Kidney (tissue), 14 donors: Measurements from ENCODE around the gene RAB6B. TPM values are rescaled to one million over a fixed set of nuclear protein-coding genes. Genes with fewer than 3 reads are reported as not detected.

Source experiments
- DNase-seq, 5 donors: peaks; one replicate each; pipeline ENCODE4 v3.0.0-alpha.2; 2013 to 2020
- FAIRE-seq: peaks from 2 replicates; lab custom pipeline; 2012; peaks lifted over from hg19 to GRCh38; lab: Jason Lieb, UNC
- H3K27ac ChIP-seq, 2 donors: one replicate each; pipeline ENCODE4 v1.7.0; 2013; ENCODE audit warnings: low read depth in 2 of 2, low read length in 2 of 2, inconsistent platforms in 1 of 2
- H3K27me3 ChIP-seq: one replicate; pipeline ENCODE4 v1.7.1; 2013; ENCODE audit warnings: low read length, inconsistent platforms; ENCODE audit not compliant: control insufficient read depth, insufficient read depth
- H3K36me3 ChIP-seq, 3 donors: one replicate each; pipeline versions ENCODE4 v1.7.0 to v1.7.1; 2013; ENCODE audit warnings: low read length in 3 of 3, control low read depth in 1 of 3, inconsistent platforms in 1 of 3; ENCODE audit not compliant: insufficient read depth in 3 of 3, control insufficient read depth in 2 of 3
- H3K4me1 ChIP-seq, 3 donors: one replicate each; pipeline versions ENCODE4 v1.7.0 to v1.7.1; 2013; ENCODE audit warnings: low read length in 3 of 3, inconsistent platforms in 1 of 3, low read depth in 1 of 3; ENCODE audit not compliant: control insufficient read depth in 2 of 3, insufficient read depth in 2 of 3
- H3K4me3 ChIP-seq, 3 donors: one replicate each; pipeline versions ENCODE4 v1.7.0 to v1.8.1; 2013; ENCODE audit warnings: low read length in 3 of 3, control low read depth in 1 of 3, inconsistent platforms in 1 of 3
- H3K9ac ChIP-seq, 3 donors: one replicate each; pipeline versions ENCODE4 v1.7.0 to v1.7.1; 2013; ENCODE audit warnings: low read length in 3 of 3, control low read depth in 1 of 3, inconsistent platforms in 1 of 3
- H3K9me3 ChIP-seq, 3 donors: one replicate each; pipeline versions ENCODE4 v1.7.0 to v1.7.1; 2013; ENCODE audit warnings: low read length in 3 of 3, control low read depth in 1 of 3, inconsistent platforms in 1 of 3; ENCODE audit not compliant: control insufficient read depth in 2 of 3, insufficient read depth in 1 of 3
- intact Hi-C: fragments of 100-400 bp; cut with DNase I; formaldehyde crosslinking; loops from one replicate; pipeline ENCODE4 v1.11.1; 2022
- polyA plus RNA-seq: library from polyadenylated mRNA; stranded (reverse); fragments of 350-450 nt; fragmentation: Illumina TruSeq; extraction: RNeasy Lipid Tissue Mini Kit (QIAGEN cat#74804); gene quantifications from one replicate; pipeline ENCODE4 v1.2.3, GENCODE V29; 2014; ENCODE audit warnings: low read depth, low replicate concordance; ENCODE audit not compliant: insufficient read depth
- total RNA-seq: library from RNA; stranded (reverse); fragmentation: NEBNext Ultra II Directional; extraction: Animal tissue kit (Norgen Biotek cat#: 25700); gene quantifications from one replicate; pipeline ENCODE4 v1.2.1, GENCODE V29; 2021
- TF ChIP-seq, protein P1 (sequence below): IDR thresholded peaks from 3 replicates; pipeline ENCODE4 v1.5.1; 2012; ENCODE audit warnings: mild to moderate bottlenecking, moderate library complexity, borderline replicate concordance; ENCODE audit not compliant: insufficient read depth; ENCODE audit errors: extremely low read depth
- donor health status: control.
- donor health status: control.
- donor health status: control.
- donor health status: control.
- donor health status: control.
- donor health status: DM: yes; HTN: yes; CAD: no.
- donor health status: Normal renal cell carcinoma (clear cell type).

RAB6B gene
- total and polyA plus RNA-seq, 2 donors from 2014 or later = 6.6 to 17.7 TPM

DNA sequence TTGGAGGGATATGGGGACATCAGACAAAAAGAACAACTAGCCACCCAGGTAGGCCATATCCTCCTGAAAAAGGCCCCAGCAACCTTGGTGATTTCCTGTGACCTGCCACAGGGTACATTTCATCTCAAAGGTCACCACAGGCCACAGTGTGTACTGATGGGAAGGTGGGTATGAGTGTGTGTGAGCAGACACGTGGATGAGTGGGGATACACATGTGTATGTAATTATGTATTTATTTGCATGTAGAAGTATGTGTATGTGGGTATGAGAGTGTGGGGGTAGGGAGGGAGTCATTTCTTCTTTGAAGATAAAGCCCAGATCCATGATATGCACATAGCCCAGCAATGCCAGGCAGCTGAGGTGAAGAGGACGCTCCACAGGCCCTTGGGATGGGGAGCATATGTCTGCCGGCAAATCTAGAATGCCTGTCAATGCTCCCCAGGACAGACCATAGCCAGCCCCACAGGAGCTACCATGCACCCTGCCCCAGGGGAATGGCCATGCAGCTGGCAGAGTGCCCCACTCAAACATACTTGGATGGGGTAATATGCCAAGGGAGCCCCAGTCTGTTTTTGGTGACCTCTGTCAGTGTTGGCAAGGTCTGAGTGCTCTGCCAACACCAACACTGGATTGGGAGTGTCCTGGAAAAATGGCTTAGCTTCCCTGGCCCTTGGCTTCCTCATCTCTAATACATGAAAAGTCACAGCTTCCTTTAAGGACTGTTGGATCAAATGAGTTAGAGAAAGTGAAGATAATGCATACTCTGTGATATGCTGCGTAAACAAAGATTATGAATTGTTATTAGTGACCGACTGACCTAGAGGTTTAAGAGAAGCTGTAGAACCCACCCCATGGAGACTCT, 42.4 kb downstream of the RAB6B start:
- TF ChIP-seq, protein P1, sequence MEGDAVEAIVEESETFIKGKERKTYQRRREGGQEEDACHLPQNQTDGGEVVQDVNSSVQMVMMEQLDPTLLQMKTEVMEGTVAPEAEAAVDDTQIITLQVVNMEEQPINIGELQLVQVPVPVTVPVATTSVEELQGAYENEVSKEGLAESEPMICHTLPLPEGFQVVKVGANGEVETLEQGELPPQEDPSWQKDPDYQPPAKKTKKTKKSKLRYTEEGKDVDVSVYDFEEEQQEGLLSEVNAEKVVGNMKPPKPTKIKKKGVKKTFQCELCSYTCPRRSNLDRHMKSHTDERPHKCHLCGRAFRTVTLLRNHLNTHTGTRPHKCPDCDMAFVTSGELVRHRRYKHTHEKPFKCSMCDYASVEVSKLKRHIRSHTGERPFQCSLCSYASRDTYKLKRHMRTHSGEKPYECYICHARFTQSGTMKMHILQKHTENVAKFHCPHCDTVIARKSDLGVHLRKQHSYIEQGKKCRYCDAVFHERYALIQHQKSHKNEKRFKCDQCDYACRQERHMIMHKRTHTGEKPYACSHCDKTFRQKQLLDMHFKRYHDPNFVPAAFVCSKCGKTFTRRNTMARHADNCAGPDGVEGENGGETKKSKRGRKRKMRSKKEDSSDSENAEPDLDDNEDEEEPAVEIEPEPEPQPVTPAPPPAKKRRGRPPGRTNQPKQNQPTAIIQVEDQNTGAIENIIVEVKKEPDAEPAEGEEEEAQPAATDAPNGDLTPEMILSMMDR = no peak
- no peak overlapping the region for H3K9ac ChIP-seq
- no peaks in the 10 kb centered on the region for H3K27me3 ChIP-seq
- no peak overlapping the region for H3K27ac ChIP-seq
- H3K4me1 ChIP-seq = no peaks in the 10 kb centered on the region
- no peaks in the 10 kb centered on the region for H3K9me3 ChIP-seq
- H3K4me3 ChIP-seq = no peak overlapping the region
- DNase-seq = peak in 1 of 5 donors; percentile 5
- FAIRE-seq = no peak
- intact Hi-C loops = no loop called here
- H3K36me3 ChIP-seq = no peaks in the 10 kb centered on the region

DNA sequence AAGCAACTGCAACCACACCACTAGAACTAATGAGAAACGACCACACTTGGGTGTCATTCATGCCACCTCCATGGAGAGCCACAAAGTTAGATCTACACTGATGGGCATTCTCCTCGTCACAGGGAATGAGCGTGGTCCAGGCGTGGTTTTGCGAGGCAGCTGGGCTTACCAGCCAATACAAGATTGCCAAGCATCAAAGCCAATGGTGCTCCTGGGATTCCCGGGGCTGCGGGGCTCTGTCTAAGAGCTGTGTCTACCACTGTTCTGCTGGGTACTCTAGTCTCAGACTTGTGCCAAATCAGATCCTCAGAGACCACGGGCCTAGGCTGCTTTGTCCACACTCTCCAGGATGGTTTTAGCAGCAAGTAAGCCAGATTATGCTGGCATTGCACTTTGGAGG, 43.8 kb downstream of the RAB6B start:
- H3K4me3 ChIP-seq = no peak overlapping the region
- intact Hi-C loops = no loop called here
- H3K9ac ChIP-seq = no peak overlapping the region
- FAIRE-seq (no peak), DNase-seq (no peak)
- no peak overlapping the region for H3K27ac ChIP-seq
- no peaks in the 10 kb centered on the region for H3K9me3 ChIP-seq
- TF ChIP-seq, protein P1 = no peak
- H3K27me3 ChIP-seq = no peaks in the 10 kb centered on the region
- H3K4me1 ChIP-seq = no peaks in the 10 kb centered on the region
- no peaks in the 10 kb centered on the region for H3K36me3 ChIP-seq

DNA sequence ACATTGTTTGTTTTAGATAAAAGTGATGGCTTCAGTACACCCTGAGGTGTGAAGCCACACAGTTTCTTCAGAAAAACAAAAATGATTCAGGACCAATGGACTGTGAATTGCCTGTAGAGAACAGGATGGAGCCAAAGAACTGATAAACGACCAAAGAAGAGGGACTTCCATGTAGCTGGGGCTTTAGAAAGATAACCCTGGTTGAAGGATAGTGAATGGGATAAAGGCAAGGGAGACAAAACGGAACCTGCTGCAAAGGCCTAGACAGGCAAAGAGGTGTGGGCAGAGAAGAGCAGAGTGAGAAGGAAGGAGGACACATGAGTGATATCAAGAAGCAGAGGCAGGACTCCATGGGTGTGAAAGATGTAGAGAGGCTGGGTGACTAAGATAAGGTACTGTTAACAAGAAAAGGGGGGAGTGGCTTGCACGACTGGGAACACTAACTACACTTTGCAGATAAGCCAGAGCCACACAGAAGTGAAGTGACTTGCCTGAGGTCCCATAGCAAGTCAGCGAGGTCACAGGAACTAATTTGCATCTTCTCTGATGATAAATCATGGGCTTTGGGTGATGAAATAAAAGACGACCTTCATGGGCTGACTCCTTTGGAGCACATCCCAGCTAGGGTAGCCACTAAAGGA, 44.3 kb downstream of the RAB6B start:
- Histone ChIP-seq H3K4me3 (no peak overlapping the region), H3K36me3 (no peaks in the 10 kb centered on the region), H3K9ac (no peak overlapping the region), H3K27me3 (no peaks in the 10 kb centered on the region), H3K9me3 (no peaks in the 10 kb centered on the region), H3K27ac (no peak overlapping the region), H3K4me1 (no peaks in the 10 kb centered on the region)
- no peak for FAIRE-seq
- TF ChIP-seq, protein P1 = no peak
- intact Hi-C loops = no loop called here
- DNase-seq = no peak
